Transverse colon (tissue), 4 donors: ENCODE data around the gene NAGS. TPM values are rescaled to one million over a fixed set of nuclear protein-coding genes. Genes with fewer than 3 reads are reported as not detected.

ENCODE experiments used
- DNase-seq: peaks from one replicate; pipeline ENCODE4 v3.0.0-alpha.2; 2019
- H3K27ac ChIP-seq, 4 donors: fragments of 200-600 bp; sonication (generic); 2 replicates each; pipeline ENCODE4 v1.5.1; 2016 to 2018; ENCODE audit warnings: inconsistent platforms in 4 of 4
- H3K27me3 ChIP-seq: fragments of 200-600 bp; sonication (generic); 2 replicates; pipeline ENCODE4 v1.5.1; 2017; ENCODE audit warnings: inconsistent platforms
- H3K36me3 ChIP-seq, 4 donors: fragments of 200-600 bp; sonication (generic); 2 replicates each; pipeline ENCODE4 v1.5.1; 2017 to 2019; ENCODE audit warnings: inconsistent platforms in 4 of 4
- H3K4me1 ChIP-seq, 4 donors: fragments of 200-600 bp; sonication (generic); 2 replicates each; pipeline ENCODE4 v1.5.1; 2017 to 2020; ENCODE audit warnings: inconsistent platforms in 4 of 4
- H3K4me3 ChIP-seq, 4 donors: fragments of 200-600 bp; sonication (generic); 1 replicate in 1 of 4; 2 replicates in 3 of 4; pipeline versions ENCODE4 v1.5.1 to v1.6.1; 2017 to 2019; ENCODE audit warnings: inconsistent platforms in 4 of 4
- H3K9me3 ChIP-seq, 2 donors: fragments of 200-600 bp; sonication (generic); 2 replicates each; pipeline ENCODE4 v1.5.1; 2017 to 2019; ENCODE audit warnings: inconsistent platforms in 2 of 2
- EP300 ChIP-seq: sonication (generic); formaldehyde crosslinking; IDR thresholded peaks from one replicate; pipeline ENCODE4 v1.6.1; 2017; ENCODE audit warnings: antibody characterized with exemption, low read depth
- POLR2A ChIP-seq: fragments of 450-650 bp; IDR thresholded peaks from one replicate; pipeline ENCODE4 v1.6.1; 2016; ENCODE audit warnings: antibody characterized with exemption, mild to moderate bottlenecking, moderate library complexity
- POLR2AphosphoS5 ChIP-seq, 3 donors: sonication (generic); formaldehyde crosslinking; IDR thresholded peaks; one replicate each; pipeline ENCODE4 v1.6.1; 2016; ENCODE audit warnings: antibody characterized with exemption in 3 of 3
- WGBS, 2 donors: methylation state at CpG; one replicate each; pipeline ENCODE4 v1.1.5; 2018; ENCODE audit warnings: low coverage in 1 of 2; 5-methylcytosine and 5-hydroxymethylcytosine counted together
- in situ Hi-C, 4 donors: fragments of 200-750 bp; cut with MboI; loops; one replicate each; pipeline versions ENCODE4 v1.15.0 to v1.15.1; 2017; ENCODE audit warnings: low sequenced_read_pairs in 3 of 4, low pct_ligation_motif_present in 1 of 4, low pct_unique_long_range_greater_than_20kb in 1 of 4
- intact Hi-C: fragments of 100-400 bp; cut with DNase I; formaldehyde crosslinking; loops from one replicate; pipeline ENCODE4 v1.15.1; 2023; ENCODE audit warnings: low total_unique reads
- total RNA-seq, 4 donors: library from RNA; depleted of rRNA; stranded (reverse); fragments of >200 nt; gene quantifications; one replicate each; pipeline ENCODE4 v1.1.0, GENCODE V29; 2016
- TF ChIP-seq, protein P1 (sequence below), 5 experiments: fragments of 200-600 bp in 3 of 5; fragments of 450-650 bp in 2 of 5; sonication (generic) in 3 of 5; IDR thresholded peaks; 1 replicate in 2 of 5; 2 replicates in 3 of 5; pipeline ENCODE4 v1.5.1; 2016 to 2017; ENCODE audit warnings: antibody characterized with exemption in 5 of 5, inconsistent platforms in 3 of 5, mild to moderate bottlenecking in 2 of 5, moderate library complexity in 1 of 5

Gene NAGS
- total RNA-seq, 4 donors from 2014 or later, result 3.0 to 46.3 (median 17.7) TPM

DNA sequence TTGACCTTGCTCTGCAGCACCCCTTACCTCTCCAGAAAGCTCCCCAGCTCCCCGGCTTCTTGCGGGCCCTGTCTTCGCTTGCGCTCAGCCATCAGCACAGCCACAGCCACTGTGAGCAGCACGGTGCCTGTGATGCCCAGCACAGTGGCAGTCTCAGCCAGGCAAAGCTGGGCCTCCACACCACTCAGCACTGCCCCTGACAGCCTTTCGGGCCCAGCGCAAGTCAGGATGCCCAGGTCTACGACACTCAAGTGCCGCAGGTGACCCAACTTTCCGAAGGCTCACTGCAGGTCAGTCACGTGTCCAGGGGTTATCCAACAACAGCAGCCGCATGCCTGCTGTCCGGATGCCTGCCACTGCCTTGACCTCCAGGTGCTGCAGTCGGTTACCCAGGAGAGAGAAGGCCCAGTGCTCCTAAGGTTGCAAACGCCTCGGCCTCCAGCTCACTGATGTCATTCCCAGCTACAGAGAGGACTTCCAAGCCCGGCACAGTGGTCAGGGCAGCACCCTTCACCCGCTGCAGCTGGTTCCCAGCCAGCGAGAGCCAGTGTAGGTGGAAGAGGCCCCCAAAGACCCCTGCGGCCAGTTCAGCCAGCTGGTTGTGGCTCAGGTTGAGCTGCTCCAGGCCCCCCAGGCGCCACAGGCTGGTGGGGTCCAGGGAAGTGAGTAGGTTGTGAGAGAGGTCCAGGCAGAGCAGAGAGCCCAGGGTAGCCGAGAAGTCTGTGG, 19.3 kb downstream of the NAGS start:
- Histone ChIP-seq H3K27ac (no peak overlapping the region), H3K4me1 (no peaks in the 10 kb centered on the region), H3K36me3 (no peaks in the 10 kb centered on the region), H3K27me3 (no peaks in the 10 kb centered on the region), H3K4me3 (no peak overlapping the region), H3K9me3 (no peaks in the 10 kb centered on the region)
- intact Hi-C loops, result no loop called here
- TF ChIP-seq POLR2AphosphoS5 (IDR thresholded peaks at IDR 0.05) (no peak), POLR2A (no peak), EP300 (no peak)
- TF ChIP-seq, protein P1, sequence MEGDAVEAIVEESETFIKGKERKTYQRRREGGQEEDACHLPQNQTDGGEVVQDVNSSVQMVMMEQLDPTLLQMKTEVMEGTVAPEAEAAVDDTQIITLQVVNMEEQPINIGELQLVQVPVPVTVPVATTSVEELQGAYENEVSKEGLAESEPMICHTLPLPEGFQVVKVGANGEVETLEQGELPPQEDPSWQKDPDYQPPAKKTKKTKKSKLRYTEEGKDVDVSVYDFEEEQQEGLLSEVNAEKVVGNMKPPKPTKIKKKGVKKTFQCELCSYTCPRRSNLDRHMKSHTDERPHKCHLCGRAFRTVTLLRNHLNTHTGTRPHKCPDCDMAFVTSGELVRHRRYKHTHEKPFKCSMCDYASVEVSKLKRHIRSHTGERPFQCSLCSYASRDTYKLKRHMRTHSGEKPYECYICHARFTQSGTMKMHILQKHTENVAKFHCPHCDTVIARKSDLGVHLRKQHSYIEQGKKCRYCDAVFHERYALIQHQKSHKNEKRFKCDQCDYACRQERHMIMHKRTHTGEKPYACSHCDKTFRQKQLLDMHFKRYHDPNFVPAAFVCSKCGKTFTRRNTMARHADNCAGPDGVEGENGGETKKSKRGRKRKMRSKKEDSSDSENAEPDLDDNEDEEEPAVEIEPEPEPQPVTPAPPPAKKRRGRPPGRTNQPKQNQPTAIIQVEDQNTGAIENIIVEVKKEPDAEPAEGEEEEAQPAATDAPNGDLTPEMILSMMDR (IDR thresholded peaks at IDR 0.05), result no peak
- WGBS, 2 donors, result 85 to 96% methylated on average over 4 to 22 of the region's 22 CpGs
- in situ Hi-C loops, result no loop called here
- DNase-seq, result no peak

DNA sequence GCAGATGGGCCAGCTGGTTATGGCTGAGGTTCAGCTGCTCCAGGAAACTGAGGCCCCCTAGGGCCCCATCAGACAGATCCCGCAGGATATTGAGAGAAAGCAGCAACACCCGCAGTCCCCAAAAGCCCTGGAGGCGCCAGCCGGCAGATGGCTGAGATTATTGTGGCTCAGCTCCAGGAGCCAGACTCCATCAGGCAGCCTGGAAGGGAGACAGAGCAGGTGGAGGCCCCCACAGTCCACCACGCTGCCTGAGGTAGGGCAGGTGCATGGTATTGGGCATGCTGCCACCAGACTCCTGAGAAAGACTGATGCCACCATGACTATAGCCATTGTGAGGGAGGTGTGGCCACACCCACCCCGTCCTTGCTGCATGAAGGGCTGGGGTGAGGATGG, 19.8 kb downstream of the NAGS start:
- Histone ChIP-seq H3K27me3 (no peaks in the 10 kb centered on the region), H3K27ac (no peak overlapping the region), H3K4me1 (no peaks in the 10 kb centered on the region), H3K36me3 (no peaks in the 10 kb centered on the region), H3K9me3 (no peaks in the 10 kb centered on the region), H3K4me3 (no peak overlapping the region)
- in situ Hi-C loops, result no loop called here
- TF ChIP-seq POLR2AphosphoS5 (IDR thresholded peaks at IDR 0.05) (no peak), POLR2A (no peak), EP300 (no peak)
- TF ChIP-seq, protein P1 (IDR thresholded peaks at IDR 0.05), result no peak
- 61% methylated on average over 6 of the region's 6 CpGs; no CpG with 5 or more reads in 1 of the 2 donors for WGBS, 2 donors
- no peak for DNase-seq
- intact Hi-C loops, result no loop called here

DNA sequence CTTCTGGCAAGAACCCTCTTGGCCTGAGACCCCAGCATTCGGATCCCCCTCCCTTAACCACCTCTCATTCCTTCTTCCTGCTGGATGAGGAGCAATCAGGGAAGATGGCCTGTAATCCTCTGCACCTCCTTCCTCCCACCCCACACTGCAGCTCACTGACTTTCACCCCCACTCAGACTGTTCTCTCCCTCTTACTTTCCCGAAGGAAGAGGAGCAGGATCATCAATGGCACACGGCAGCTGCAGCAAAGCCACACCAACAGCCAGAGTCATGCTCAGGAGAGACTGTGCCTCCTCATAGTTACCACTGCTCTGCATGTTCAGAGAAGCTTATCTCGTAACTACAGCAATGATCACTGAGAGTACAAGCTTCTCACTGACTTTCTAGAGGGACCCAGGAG, 20.4 kb downstream of the NAGS start:
- Histone ChIP-seq H3K36me3 (no peaks in the 10 kb centered on the region), H3K4me1 (no peaks in the 10 kb centered on the region), H3K4me3 (no peak overlapping the region), H3K27me3 (no peaks in the 10 kb centered on the region), H3K9me3 (no peaks in the 10 kb centered on the region), H3K27ac (no peak overlapping the region)
- in situ Hi-C loops (no loop called here), intact Hi-C loops (no loop called here)
- DNase-seq, result no peak
- WGBS, 2 donors, result 73 to 76% methylated on average over 2 to 4 of the region's 4 CpGs
- TF ChIP-seq, protein P1 (IDR thresholded peaks at IDR 0.05), result no peak
- TF ChIP-seq POLR2A, result no peak
- TF ChIP-seq POLR2AphosphoS5 (IDR thresholded peaks at IDR 0.05), result no peak

DNA sequence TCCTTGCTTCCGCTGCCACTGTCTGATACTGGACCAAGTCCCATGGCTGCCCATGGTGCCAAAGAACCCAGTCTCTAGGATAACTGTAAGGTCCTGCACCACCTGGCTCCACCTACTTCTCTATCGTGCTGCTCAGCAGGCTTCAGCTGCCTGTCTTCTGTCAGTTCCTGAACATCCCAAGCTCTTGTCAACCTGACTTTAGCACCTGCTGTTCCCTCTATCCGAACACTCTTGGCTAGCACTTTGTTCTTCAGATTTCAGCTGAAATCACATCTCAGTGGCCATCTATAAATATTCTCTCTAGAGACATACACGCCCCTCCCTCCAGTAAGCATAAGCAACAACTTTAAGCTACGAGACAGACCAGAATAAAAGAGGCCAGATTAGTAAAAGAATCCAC, 25.3 kb downstream of the NAGS start:
- Histone ChIP-seq H3K27me3 (no peaks in the 10 kb centered on the region), H3K4me3 (no peak overlapping the region), H3K36me3 (peaks cover 0 to 5% (median 2%) of the 10 kb centered on the region in 4 donors), H3K27ac (no peak overlapping the region), H3K4me1 (no peaks in the 10 kb centered on the region), H3K9me3 (no peaks in the 10 kb centered on the region)
- in situ Hi-C loops (no loop called here), intact Hi-C loops (no loop called here)
- WGBS, 2 donors, result 82 to 85% methylated on average over 5 of the region's 5 CpGs
- TF ChIP-seq POLR2A (no peak), POLR2AphosphoS5 (IDR thresholded peaks at IDR 0.05) (no peak), EP300 (no peak)
- TF ChIP-seq, protein P1 (IDR thresholded peaks at IDR 0.05), result no peak
- no peak for DNase-seq
